Measurements from ENCODE around the gene USP15. TPM values are rescaled to one million over a fixed set of nuclear protein-coding genes. Genes with fewer than 3 reads are reported as not detected.

The USP15 gene
- total RNA-seq, 1 donor from 2014 or later, result 74.2 TPM

DNA sequence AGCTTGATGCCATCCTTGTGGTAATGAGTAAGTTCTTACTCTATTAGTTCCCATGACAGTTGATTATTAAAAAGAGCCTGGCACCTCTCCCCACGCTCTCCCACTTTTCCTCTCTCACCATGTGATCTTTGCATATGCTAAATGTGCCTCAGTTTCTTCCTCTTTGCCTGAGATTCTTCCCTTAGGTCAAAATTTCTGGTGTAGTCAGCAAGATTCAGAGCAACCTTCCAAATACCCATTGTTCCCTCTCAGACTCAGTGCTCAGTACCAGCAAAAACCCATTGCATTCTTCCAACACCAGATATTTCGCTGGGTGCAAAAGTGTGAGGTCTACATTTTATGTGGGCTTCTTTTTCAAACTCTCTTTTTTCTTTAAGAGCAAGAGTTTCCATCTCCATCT lies 10.8 kb upstream of the USP15 start:
- Histone ChIP-seq H3K4me3 (no peak overlapping the region), H3K27ac (no peak overlapping the region), H3K36me3 (no peaks in the 10 kb centered on the region), H3K27me3 (no peaks in the 10 kb centered on the region), H3K9me3 (no peaks in the 10 kb centered on the region), H3K4me1 (peaks cover 10% of the 10 kb centered on the region)
- intact Hi-C loops (cut with DNase I), result no loop called here
- no peak for DNase-seq (ENCODE audit: extremely low spot score in 2 of 2)
- TF ChIP-seq, protein P1, sequence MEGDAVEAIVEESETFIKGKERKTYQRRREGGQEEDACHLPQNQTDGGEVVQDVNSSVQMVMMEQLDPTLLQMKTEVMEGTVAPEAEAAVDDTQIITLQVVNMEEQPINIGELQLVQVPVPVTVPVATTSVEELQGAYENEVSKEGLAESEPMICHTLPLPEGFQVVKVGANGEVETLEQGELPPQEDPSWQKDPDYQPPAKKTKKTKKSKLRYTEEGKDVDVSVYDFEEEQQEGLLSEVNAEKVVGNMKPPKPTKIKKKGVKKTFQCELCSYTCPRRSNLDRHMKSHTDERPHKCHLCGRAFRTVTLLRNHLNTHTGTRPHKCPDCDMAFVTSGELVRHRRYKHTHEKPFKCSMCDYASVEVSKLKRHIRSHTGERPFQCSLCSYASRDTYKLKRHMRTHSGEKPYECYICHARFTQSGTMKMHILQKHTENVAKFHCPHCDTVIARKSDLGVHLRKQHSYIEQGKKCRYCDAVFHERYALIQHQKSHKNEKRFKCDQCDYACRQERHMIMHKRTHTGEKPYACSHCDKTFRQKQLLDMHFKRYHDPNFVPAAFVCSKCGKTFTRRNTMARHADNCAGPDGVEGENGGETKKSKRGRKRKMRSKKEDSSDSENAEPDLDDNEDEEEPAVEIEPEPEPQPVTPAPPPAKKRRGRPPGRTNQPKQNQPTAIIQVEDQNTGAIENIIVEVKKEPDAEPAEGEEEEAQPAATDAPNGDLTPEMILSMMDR (IDR thresholded peaks at IDR 0.05), result no peak

DNA sequence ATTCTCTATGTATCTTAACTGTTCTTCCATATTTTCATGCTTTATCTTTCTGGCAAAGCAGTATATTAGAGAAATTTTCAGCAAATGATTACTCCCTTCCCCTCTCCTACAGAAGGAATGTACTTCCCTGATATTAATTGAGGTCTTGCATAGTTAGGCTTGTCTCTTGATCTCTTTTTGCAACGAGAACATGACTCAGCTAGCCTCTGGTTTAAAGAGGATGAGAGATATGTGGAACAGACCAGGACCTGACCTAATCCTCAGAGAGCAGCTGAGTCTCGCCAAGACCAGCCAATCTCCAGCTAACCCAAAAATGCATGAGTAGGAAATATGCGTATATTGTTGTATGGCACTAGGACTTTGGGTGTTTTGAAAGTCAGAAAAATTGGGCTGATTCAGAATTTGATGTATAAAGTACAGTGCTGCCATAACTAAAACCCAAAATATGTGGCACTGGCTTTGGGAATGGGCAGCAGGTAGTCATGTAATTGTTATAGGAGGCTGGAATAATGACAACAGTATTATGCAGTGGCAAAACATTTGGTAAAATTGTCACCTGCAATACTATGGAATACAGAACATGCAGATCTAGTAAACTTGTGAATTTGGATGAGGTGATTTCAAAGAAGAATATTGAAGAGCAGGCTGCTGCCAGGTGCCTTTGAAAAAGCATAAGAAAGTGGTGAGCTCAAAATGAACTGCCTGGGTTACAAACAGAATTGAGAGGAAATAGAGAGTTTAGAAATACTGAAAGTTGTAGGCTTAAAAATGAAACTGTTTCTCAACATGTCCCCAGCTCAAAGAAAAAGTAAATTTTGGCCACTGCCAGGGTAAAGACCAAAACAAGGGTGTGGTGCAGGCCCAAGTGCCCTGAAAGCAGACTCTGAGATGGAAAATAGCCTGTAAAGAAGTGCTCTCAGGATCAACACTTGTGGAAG lies 9.3 kb upstream of the USP15 start:
- Histone ChIP-seq H3K9me3 (no peaks in the 10 kb centered on the region), H3K27ac (peak overlapping the region; percentile 35), H3K36me3 (no peaks in the 10 kb centered on the region), H3K4me3 (no peak overlapping the region), H3K27me3 (no peaks in the 10 kb centered on the region), H3K4me1 (peaks cover 10% of the 10 kb centered on the region)
- no peak for DNase-seq (ENCODE audit: extremely low spot score in 2 of 2)
- TF ChIP-seq POLR2AphosphoS5 (IDR thresholded peaks at IDR 0.05; ENCODE audit: insufficient read depth in 1 of 2, low read depth in 1 of 2), result no peak
- no peak for TF ChIP-seq POLR2A (IDR thresholded peaks at IDR 0.05)
- TF ChIP-seq, protein P1 (IDR thresholded peaks at IDR 0.05), result no peak
- intact Hi-C loops (cut with DNase I), result no loop called here

DNA sequence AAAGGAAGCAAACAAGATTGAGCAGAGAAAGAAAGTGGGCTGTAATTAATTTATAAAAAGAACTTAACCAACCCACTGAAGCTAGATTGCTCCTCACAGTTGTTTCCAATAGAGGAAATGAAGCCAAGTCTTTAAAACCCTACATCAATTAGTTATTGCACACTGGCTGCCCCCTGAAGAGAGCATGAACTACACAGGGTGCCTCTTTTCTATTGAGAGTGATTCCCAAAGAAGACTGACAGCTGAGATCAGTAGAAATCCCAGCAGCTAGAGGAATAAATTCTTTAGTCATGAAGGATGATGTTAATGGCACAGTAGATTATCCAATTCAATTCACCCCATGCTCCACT lies 8.6 kb upstream of the USP15 start:
- intact Hi-C loops (cut with DNase I), result no loop called here
- DNase-seq (ENCODE audit: extremely low spot score in 2 of 2), result no peak
- no peaks in the 10 kb centered on the region for H3K9me3 ChIP-seq
- peak overlapping the region; percentile 35 for H3K27ac ChIP-seq
- H3K36me3 ChIP-seq, result no peaks in the 10 kb centered on the region
- H3K27me3 ChIP-seq, result no peaks in the 10 kb centered on the region
- peaks cover 10% of the 10 kb centered on the region for H3K4me1 ChIP-seq
- TF ChIP-seq POLR2AphosphoS5 (IDR thresholded peaks at IDR 0.05; ENCODE audit: insufficient read depth in 1 of 2, low read depth in 1 of 2) (no peak), POLR2A (IDR thresholded peaks at IDR 0.05) (no peak)
- TF ChIP-seq, protein P1 (IDR thresholded peaks at IDR 0.05), result no peak
- H3K4me3 ChIP-seq, result no peak overlapping the region

DNA sequence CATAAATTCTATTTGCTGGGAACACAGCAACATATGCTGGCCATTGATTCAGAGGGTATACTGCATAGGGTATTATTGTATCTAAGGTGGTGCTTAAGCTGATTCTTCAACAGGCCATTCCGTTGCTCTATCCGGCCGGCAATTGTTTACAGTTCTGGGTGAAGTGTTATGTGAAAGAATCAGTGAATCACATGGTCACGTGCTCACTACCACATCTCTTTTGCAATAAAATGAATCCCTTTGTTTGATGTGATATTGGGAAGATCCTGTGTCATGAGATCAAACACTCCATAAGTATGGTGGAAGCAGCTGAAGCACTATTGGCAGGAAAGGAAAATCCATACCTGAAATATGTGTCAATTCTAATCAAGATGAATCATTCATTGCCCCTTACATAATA lies 7.6 kb upstream of the USP15 start:
- DNase-seq (ENCODE audit: extremely low spot score in 2 of 2), result no peak
- Histone ChIP-seq H3K27me3 (no peaks in the 10 kb centered on the region), H3K27ac (no peak overlapping the region), H3K4me3 (no peak overlapping the region), H3K4me1 (peaks cover 10% of the 10 kb centered on the region), H3K36me3 (no peaks in the 10 kb centered on the region), H3K9me3 (no peaks in the 10 kb centered on the region)
- intact Hi-C loops (cut with DNase I), result no loop called here
- TF ChIP-seq POLR2A (IDR thresholded peaks at IDR 0.05) (no peak), POLR2AphosphoS5 (IDR thresholded peaks at IDR 0.05; ENCODE audit: insufficient read depth in 1 of 2, low read depth in 1 of 2) (no peak)
- TF ChIP-seq, protein P1 (IDR thresholded peaks at IDR 0.05), result no peak

DNA sequence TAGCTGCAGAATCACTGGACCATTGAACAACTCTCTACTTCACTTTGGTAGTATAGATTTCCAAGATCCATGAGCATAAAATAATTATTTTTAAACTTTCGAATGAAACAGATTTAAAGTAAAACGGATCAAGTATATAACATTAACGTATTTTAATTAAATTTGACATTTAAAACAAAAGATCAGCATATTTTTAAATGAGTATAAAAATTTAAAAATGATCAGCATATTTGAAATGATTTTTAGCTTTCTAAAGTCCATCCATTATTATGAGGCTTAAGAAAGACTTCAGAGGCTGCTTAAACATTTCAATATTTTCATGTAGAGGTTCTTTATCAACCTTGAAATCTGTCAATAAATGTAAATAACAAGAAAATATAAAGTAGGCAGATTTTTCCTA lies 5.2 kb upstream of the USP15 start:
- Histone ChIP-seq H3K9me3 (no peaks in the 10 kb centered on the region), H3K36me3 (no peaks in the 10 kb centered on the region), H3K4me1 (peaks cover 17% of the 10 kb centered on the region), H3K4me3 (no peak overlapping the region), H3K27me3 (no peaks in the 10 kb centered on the region), H3K27ac (no peak overlapping the region)
- intact Hi-C loops (cut with DNase I), result no loop called here
- DNase-seq (ENCODE audit: extremely low spot score in 2 of 2), result no peak
- no peak for TF ChIP-seq POLR2A (IDR thresholded peaks at IDR 0.05)
- TF ChIP-seq, protein P1 (IDR thresholded peaks at IDR 0.05), result no peak
- TF ChIP-seq POLR2AphosphoS5 (IDR thresholded peaks at IDR 0.05; ENCODE audit: insufficient read depth in 1 of 2, low read depth in 1 of 2), result no peak

All from vagina (tissue), 2 donors.